SK-N-SH (cell line): ENCODE measurements around the gene VTN.

Source experiments
- EP300 ChIP-seq, 2 experiments: IDR thresholded peaks; 2 replicates each; pipeline versions ENCODE4 v1.4.0 to v1.6.1; 2012; ENCODE audit warnings: borderline replicate concordance in 1 of 2, low read depth in 1 of 2, low read length in 1 of 2
- GABPA ChIP-seq: IDR thresholded peaks from 2 replicates; pipeline ENCODE4 v1.4.0; 2012; ENCODE audit warnings: low read depth, mild to moderate bottlenecking
- IRF3 ChIP-seq: fragments of 150-350 bp; IDR thresholded peaks from 2 replicates; pipeline ENCODE4 v1.6.1; 2016; ENCODE audit warnings: mild to moderate bottlenecking, low read depth, low read length
- MXI1 ChIP-seq: IDR thresholded peaks from 2 replicates; pipeline ENCODE4 v1.6.1; 2012; ENCODE audit warnings: mild to moderate bottlenecking, low read depth, low read length, improper control_type of control experiment
- RAD21 ChIP-seq: IDR thresholded peaks from 2 replicates; pipeline ENCODE4 v1.6.1; 2012; ENCODE audit warnings: mild to moderate bottlenecking, low read length
- RFX5 ChIP-seq: IDR thresholded peaks from 2 replicates; pipeline ENCODE4 v1.6.1; 2012; ENCODE audit warnings: mild to moderate bottlenecking, improper control_type of control experiment, low read length
- SIN3A ChIP-seq: IDR thresholded peaks from 2 replicates; pipeline ENCODE4 v1.6.1; 2012; ENCODE audit warnings: low read depth, mild to moderate bottlenecking, low read length, moderate library complexity, borderline replicate concordance
- TAF1 ChIP-seq: IDR thresholded peaks from 2 replicates; pipeline ENCODE4 v1.6.1; 2012; ENCODE audit warnings: low read depth, mild to moderate bottlenecking, low read length, moderate library complexity, borderline replicate concordance
- USF1 ChIP-seq: IDR thresholded peaks from 2 replicates; pipeline ENCODE4 v1.4.0; 2012; ENCODE audit warnings: low read depth, borderline replicate concordance
- TF ChIP-seq, protein P1 (sequence below): fragments of 150-350 bp; IDR thresholded peaks from 2 replicates; pipeline ENCODE4 v1.6.1; 2017; ENCODE audit warnings: antibody characterized with exemption, low read length, low read depth, borderline replicate concordance
- TF ChIP-seq, protein P2 (sequence below): fragments of 200-600 bp; sonication (generic); IDR thresholded peaks from 2 replicates; pipeline ENCODE4 v1.6.1; 2017; ENCODE audit warnings: antibody characterized with exemption, mild to moderate bottlenecking, moderate library complexity
- TF ChIP-seq, protein P3 (sequence below): IDR thresholded peaks from 2 replicates; pipeline ENCODE4 v1.6.1; 2012; ENCODE audit warnings: mild to moderate bottlenecking, low read depth, low read length, moderate library complexity

DNA sequence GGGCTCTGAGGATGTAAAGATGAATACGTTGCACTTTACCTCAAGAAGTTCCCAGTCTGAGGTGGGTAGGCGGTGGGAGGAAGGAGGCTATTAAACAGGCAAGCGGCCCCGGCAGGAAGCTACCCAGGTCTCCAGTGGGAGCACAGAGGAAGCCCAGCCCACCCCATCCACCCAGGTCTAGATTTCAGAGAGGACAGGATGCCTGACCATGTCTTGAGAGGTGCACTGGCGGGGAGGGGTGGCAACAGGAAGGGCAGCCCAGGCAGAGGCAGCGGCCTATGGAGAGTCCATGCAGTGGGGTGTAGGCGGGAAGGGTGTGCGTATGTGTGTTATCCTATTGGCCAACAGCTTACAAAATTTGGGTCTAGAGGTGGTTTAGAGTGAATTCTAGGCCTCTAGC lies 15.3 kb upstream of the VTN start:
- TF ChIP-seq TAF1 (no peak), USF1 (no peak), RFX5 (no peak), GABPA (no peak), RAD21 (no peak), IRF3 (no peak), EP300 (IDR thresholded peaks at IDR 0.05; ENCODE audit: borderline replicate concordance in 1 of 2, low read depth in 1 of 2, low read length in 1 of 2) (no peak), MXI1 (no peak), SIN3A (no peak)
- TF ChIP-seq, protein P1, sequence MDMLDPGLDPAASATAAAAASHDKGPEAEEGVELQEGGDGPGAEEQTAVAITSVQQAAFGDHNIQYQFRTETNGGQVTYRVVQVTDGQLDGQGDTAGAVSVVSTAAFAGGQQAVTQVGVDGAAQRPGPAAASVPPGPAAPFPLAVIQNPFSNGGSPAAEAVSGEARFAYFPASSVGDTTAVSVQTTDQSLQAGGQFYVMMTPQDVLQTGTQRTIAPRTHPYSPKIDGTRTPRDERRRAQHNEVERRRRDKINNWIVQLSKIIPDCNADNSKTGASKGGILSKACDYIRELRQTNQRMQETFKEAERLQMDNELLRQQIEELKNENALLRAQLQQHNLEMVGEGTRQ, result no peak
- TF ChIP-seq, protein P2, sequence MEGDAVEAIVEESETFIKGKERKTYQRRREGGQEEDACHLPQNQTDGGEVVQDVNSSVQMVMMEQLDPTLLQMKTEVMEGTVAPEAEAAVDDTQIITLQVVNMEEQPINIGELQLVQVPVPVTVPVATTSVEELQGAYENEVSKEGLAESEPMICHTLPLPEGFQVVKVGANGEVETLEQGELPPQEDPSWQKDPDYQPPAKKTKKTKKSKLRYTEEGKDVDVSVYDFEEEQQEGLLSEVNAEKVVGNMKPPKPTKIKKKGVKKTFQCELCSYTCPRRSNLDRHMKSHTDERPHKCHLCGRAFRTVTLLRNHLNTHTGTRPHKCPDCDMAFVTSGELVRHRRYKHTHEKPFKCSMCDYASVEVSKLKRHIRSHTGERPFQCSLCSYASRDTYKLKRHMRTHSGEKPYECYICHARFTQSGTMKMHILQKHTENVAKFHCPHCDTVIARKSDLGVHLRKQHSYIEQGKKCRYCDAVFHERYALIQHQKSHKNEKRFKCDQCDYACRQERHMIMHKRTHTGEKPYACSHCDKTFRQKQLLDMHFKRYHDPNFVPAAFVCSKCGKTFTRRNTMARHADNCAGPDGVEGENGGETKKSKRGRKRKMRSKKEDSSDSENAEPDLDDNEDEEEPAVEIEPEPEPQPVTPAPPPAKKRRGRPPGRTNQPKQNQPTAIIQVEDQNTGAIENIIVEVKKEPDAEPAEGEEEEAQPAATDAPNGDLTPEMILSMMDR, result no peak
- TF ChIP-seq, protein P3, sequence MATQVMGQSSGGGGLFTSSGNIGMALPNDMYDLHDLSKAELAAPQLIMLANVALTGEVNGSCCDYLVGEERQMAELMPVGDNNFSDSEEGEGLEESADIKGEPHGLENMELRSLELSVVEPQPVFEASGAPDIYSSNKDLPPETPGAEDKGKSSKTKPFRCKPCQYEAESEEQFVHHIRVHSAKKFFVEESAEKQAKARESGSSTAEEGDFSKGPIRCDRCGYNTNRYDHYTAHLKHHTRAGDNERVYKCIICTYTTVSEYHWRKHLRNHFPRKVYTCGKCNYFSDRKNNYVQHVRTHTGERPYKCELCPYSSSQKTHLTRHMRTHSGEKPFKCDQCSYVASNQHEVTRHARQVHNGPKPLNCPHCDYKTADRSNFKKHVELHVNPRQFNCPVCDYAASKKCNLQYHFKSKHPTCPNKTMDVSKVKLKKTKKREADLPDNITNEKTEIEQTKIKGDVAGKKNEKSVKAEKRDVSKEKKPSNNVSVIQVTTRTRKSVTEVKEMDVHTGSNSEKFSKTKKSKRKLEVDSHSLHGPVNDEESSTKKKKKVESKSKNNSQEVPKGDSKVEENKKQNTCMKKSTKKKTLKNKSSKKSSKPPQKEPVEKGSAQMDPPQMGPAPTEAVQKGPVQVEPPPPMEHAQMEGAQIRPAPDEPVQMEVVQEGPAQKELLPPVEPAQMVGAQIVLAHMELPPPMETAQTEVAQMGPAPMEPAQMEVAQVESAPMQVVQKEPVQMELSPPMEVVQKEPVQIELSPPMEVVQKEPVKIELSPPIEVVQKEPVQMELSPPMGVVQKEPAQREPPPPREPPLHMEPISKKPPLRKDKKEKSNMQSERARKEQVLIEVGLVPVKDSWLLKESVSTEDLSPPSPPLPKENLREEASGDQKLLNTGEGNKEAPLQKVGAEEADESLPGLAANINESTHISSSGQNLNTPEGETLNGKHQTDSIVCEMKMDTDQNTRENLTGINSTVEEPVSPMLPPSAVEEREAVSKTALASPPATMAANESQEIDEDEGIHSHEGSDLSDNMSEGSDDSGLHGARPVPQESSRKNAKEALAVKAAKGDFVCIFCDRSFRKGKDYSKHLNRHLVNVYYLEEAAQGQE, result no peak
